ENCODE results near the gene RIPPLY2. TPM values are rescaled to one million over a fixed set of nuclear protein-coding genes. Genes with fewer than 3 reads are reported as not detected.

The RIPPLY2 gene
- total RNA-seq, 2 experiments from 2014 or later = not detected

DNA sequence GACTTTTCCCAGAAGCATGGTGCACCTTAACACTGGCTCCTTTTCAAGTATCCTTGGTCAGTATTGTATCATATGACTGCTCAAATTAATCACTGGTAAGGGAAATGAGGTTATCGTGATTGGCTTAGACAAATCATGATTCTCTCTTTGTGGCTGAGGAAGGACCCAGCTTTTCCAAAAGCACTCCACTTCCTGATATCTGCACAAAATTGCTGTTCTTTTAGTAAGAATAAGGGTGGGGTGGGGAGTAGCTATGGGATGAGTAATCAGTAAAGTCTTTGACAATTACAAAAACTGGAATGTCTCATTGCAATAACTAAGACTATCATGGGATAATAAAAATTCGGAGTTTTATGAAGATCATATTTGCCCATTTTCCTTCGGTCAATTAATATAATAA is 9.0 kb upstream of the RIPPLY2 start:
- Mint-ChIP-seq H3K27me3 (peaks cover 21% of the 10 kb centered on the region), H3K4me1 (ENCODE audit: low read depth) (no peaks in the 10 kb centered on the region), H3K27ac (no peak overlapping the region), H3K36me3 (no peaks in the 10 kb centered on the region), H3K4me3 (no peak overlapping the region), H3K9me3 (peaks cover 13% of the 10 kb centered on the region)
- POLR2A ChIA-PET = no interaction called here
- no peak for DNase-seq
- intact Hi-C loops (cut with micrococcal nuclease) = no loop called here
- CTCF ChIA-PET = interaction anchor here (1.2 to 1.3 kb wide), 2 partner anchors 15 to 40 kb away, joined by 3 read pairs; partner anchors contain the start of gene CYB5R4

DNA sequence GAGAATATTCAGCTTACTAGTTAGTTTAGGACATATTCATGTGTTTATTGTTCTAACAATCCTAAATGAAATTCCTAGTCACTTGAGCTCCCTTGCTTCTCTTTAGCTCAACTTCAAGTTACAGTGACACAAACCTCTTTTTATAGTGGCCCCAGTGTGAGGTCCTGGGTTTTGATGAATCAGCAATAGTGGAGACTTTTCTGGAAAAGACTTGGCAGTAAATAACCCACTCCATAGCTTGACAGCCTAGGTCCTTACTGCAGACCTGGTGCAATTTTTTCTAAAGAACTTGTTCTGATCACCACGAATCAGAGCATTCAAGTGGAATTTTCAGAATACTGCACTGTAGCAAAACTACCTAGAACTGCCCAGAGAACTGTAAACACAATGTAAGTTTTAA is 6.9 kb upstream of the RIPPLY2 start:
- Mint-ChIP-seq H3K4me3 (no peak overlapping the region), H3K27me3 (peaks cover 30% of the 10 kb centered on the region), H3K9me3 (peaks cover 3% of the 10 kb centered on the region), H3K36me3 (no peaks in the 10 kb centered on the region), H3K27ac (no peak overlapping the region), H3K4me1 (ENCODE audit: low read depth) (no peaks in the 10 kb centered on the region)
- ChIA-PET CTCF (no interaction called here), POLR2A (no interaction called here)
- no peak for DNase-seq
- intact Hi-C loops (cut with micrococcal nuclease) = no loop called here

DNA sequence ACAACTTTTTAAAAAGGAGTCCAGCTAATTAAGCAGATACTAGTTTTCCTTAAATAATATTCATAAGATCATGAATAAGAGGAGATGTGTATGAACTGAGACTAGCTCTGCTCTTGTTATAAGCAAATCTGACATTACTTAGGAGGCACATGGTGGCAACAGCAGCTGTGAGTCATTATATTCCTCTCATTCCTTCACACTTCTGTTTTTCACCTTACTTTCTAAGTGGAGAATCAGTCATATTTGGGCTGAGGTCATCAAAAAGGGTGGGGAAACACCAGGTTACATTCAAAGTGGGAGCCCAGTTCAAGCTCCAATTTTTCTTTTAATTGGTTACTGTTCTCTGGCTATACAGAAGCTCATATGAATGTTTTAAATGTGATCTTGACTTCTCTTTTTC is 6.0 kb upstream of the RIPPLY2 start:
- no peaks in the 10 kb centered on the region for H3K4me1 Mint-ChIP-seq (ENCODE audit: low read depth)
- H3K4me3 Mint-ChIP-seq = no peak overlapping the region
- no peak for DNase-seq
- H3K9me3 Mint-ChIP-seq = no peaks in the 10 kb centered on the region
- CTCF ChIA-PET = no interaction called here
- POLR2A ChIA-PET = interaction anchor here (0.6 kb wide), 1 partner anchor 430 kb away, joined by 4 read pairs; no protein-coding TSS in a partner anchor
- intact Hi-C loops (cut with micrococcal nuclease) = no loop called here
- no peak overlapping the region for H3K27ac Mint-ChIP-seq
- no peaks in the 10 kb centered on the region for H3K36me3 Mint-ChIP-seq
- peaks cover 35% of the 10 kb centered on the region for H3K27me3 Mint-ChIP-seq

DNA sequence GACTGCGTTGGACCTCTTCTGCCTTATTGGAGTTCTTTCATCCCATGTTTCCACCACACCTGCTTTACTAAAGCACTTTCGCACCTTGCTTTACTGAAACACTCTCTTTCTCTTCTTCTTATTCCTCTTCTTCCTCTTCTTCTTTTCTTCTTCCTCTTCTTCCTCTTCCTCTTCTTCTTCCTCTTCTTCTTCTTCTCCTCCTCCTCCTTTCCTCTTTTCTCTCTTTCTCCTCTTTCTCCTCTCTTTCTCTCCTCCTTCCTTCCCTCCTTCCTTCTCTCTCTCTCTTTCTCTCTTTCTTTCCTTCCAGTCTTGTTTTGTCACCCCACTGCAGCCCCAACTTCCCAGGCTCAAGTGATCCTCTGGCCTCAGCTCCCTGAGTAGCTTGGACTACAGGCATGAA is 4.0 kb upstream of the RIPPLY2 start:
- ChIA-PET CTCF (no interaction called here), POLR2A (no interaction called here)
- Mint-ChIP-seq H3K9me3 (no peaks in the 10 kb centered on the region), H3K4me3 (no peak overlapping the region), H3K36me3 (no peaks in the 10 kb centered on the region), H3K27me3 (peaks cover 44% of the 10 kb centered on the region), H3K27ac (no peak overlapping the region), H3K4me1 (ENCODE audit: low read depth) (peaks cover 2% of the 10 kb centered on the region)
- intact Hi-C loops (cut with micrococcal nuclease) = no loop called here
- no peak for DNase-seq

DNA sequence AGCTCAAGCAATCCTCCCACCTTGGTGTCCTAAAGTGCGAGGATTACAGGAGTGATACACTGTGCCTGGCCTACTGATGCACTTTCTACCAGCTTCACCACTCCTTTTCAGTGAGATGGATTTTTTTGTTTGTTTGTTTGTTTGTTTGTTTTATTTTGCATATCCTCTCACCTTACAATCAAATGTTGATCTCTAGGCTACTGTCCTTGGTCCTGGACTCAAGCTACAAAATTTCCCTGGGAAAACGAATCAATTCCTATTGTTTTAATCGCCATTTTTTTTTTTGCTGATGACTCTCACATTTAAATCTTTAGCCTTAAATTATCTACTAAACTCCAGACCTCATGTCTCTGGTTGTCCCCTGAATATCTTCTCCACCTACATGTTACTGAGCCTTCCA is 3.5 kb upstream of the RIPPLY2 start:
- H3K36me3 Mint-ChIP-seq = no peaks in the 10 kb centered on the region
- peaks cover 49% of the 10 kb centered on the region for H3K27me3 Mint-ChIP-seq
- no peak overlapping the region for H3K27ac Mint-ChIP-seq
- H3K4me3 Mint-ChIP-seq = no peak overlapping the region
- CTCF ChIA-PET = no interaction called here
- POLR2A ChIA-PET = interaction anchor here (1.1 kb wide), 1 partner anchor 10 kb away, joined by 3 read pairs; the partner anchor contains the start of gene CYB5R4
- no peaks in the 10 kb centered on the region for H3K9me3 Mint-ChIP-seq
- no peak for DNase-seq
- intact Hi-C loops (cut with micrococcal nuclease) = no loop called here
- H3K4me1 Mint-ChIP-seq (ENCODE audit: low read depth) = peaks cover 2% of the 10 kb centered on the region

DNA sequence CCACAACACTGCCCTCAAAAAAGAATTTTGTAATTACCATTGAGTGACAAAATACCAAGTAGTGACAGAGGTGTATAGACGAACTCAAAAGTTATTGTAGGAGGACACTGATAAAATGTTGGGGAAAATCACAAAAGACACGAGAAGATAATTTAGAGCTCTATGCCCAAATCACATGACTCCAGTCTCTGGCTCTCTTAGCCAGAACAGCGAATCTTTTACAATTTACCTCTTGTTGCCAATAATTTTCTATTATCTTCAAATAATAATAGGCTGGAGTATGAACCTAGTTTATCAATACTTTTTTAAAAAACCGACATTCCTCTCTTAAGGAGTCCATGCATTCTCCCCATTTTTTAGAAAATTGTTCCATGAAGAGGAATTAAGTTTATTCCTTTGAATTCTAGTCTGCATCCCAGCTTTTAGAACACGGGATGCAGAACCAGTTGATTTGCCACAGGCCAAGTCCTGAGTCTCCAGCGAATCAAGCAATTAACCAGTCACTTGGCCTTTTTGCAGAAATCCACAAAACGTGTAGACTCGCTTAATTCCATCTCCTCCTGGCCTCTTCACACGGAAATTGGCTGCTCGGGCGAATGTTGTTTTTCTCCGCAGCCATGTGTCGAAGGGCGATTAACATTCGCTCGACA is 507 bp upstream of the RIPPLY2 start:
- Mint-ChIP-seq H3K27me3 (peaks cover 61% of the 10 kb centered on the region), H3K4me1 (ENCODE audit: low read depth) (peaks cover 2% of the 10 kb centered on the region), H3K4me3 (peak overlapping the region; percentile 45), H3K27ac (no peak overlapping the region), H3K9me3 (no peaks in the 10 kb centered on the region), H3K36me3 (no peaks in the 10 kb centered on the region)
- DNase-seq = no peak
- POLR2A ChIA-PET = no interaction called here
- CTCF ChIA-PET = no interaction called here
- intact Hi-C loops (cut with micrococcal nuclease) = no loop called here

DNA sequence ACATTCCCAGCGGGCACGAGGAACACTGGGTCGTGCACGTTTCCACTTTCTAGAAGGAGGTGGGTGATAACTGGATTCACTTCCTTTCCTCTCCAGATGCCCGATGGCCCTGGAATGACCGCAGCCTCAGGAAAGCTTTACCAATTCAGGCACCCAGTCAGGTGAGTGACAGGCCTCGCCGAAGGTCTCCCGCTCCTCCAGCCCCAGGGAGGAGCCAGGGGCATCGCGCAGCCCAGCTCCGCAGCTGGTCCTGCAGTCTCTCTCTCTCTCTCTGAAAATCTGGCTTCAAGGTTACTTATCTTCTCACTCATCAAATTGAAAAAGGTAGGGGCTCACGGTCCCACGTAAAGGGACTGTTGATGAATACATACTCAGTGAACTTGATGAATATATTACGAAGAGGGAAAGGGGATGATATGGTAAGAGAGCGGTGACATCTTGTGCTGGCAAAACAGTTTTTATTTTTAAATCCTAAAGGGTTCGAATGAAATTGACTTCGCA is 891 bp downstream of the RIPPLY2 start:
- H3K4me3 Mint-ChIP-seq = peak overlapping the region; percentile 52
- no peaks in the 10 kb centered on the region for H3K9me3 Mint-ChIP-seq
- DNase-seq = no peak
- peaks cover 8% of the 10 kb centered on the region for H3K4me1 Mint-ChIP-seq (ENCODE audit: low read depth)
- no peaks in the 10 kb centered on the region for H3K36me3 Mint-ChIP-seq
- ChIA-PET CTCF (no interaction called here), POLR2A (no interaction called here)
- intact Hi-C loops (cut with micrococcal nuclease) = no loop called here
- H3K27me3 Mint-ChIP-seq = peaks cover 53% of the 10 kb centered on the region
- H3K27ac Mint-ChIP-seq = no peak overlapping the region

DNA sequence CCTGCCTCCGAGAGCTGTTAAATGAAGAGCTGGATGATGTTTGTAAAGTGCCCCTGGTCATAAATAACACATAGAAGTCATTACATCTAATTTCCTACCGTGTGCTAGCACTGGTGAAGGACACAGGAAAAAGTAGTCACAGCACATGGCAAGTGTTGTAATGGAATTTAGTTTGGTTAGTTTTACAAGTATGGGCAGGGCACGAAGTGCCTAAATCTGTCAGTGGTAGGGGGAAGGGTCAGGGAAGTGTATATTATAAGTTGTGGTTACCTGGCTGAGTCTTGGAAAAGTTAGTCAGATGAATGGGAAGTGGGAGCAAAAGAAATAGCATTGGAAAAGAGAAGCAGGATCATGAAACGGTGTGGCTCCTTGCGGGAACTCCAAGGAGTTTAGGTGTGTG is 1.6 kb downstream of the RIPPLY2 start:
- ChIA-PET CTCF (no interaction called here), POLR2A (no interaction called here)
- DNase-seq = no peak
- intact Hi-C loops (cut with micrococcal nuclease) = loop anchor here (5.0 kb wide), 1 partner anchor 787 kb away; the partner anchor contains the start of genes DOP1A and UBE3D
- H3K4me1 Mint-ChIP-seq (ENCODE audit: low read depth) = peaks cover 11% of the 10 kb centered on the region
- peaks cover 49% of the 10 kb centered on the region for H3K27me3 Mint-ChIP-seq
- H3K27ac Mint-ChIP-seq = no peak overlapping the region
- H3K9me3 Mint-ChIP-seq = no peaks in the 10 kb centered on the region
- no peaks in the 10 kb centered on the region for H3K36me3 Mint-ChIP-seq
- no peak overlapping the region for H3K4me3 Mint-ChIP-seq

DNA sequence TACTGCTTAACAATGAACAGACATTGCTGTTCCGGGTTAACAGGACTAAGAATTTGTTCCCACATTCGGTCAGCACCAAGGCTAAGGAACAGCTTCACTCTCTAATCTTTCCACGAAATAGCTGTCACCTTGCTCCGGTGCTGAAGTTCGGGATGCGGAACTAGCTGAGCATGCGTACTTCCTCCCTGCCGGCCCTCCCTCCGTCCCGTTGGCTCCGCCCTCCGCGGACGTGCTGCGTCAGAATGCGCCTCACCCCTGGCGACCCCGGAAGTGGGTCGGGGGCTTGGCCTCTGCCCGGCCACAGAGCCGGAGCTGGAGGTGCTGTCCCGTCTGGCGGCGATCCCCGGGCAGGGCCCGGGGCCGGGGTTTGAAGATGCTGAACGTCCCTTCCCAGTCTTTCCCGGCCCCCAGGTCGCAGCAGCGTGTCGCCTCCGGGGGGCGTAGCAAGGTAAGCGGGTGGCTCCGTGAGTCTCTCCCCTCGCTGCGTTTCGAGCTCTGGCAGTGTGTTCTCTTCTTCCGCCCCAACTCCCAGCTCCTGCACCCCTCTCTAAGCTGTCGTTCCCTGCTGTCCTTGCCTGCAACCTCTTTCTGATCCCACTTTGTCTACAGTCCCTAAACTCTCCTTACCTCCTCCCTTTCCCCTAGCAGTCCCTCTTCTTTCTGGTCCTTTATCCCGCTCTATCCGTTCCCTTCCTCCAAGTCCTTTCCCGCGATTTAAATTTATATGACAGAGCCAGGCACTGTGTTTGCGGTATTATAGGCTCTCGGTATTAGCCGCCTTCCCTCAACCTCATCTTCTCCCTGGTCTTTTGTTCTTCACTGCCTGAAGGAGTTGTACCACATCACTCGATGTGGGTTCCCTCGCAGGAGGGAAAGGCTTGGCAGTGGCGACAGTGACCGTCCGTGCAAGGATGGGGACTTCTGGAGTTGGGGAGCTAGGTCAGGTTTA is 6.5 kb downstream of the RIPPLY2 start, which contains the start of gene CYB5R4:
Gene CYB5R4, plus strand, starts transcription at position 280 of the 949 bp plus-strand sequence. Its CDS starts 94 bp downstream, at position 374.
- intact Hi-C loops (cut with micrococcal nuclease) = loop anchor here (1.0 to 5.0 kb wide), 2 partner anchors 368 to 792 kb away; partner anchors contain the start of genes CEP162, DOP1A and UBE3D
- peak; percentile 97 for DNase-seq
- Mint-ChIP-seq H3K27me3 (peaks cover 12% of the 10 kb centered on the region), H3K36me3 (peaks cover 6% of the 10 kb centered on the region), H3K27ac (peak within 1 kb of the TSS; percentile 87), H3K4me1 (ENCODE audit: low read depth) (peaks cover 30% of the 10 kb centered on the region), H3K9me3 (no peaks in the 10 kb centered on the region), H3K4me3 (peak within 1 kb of the TSS; percentile 99)
- ChIA-PET POLR2A (interaction anchor here (0.6 to 1.4 kb wide), 4 partner anchors 10 to 1733 kb away, joined by 3 to 6 read pairs (median 4); partner anchors contain the start of gene CEP162), CTCF (interaction anchor here (0.7 to 2.5 kb wide), 11 partner anchors 8 to 796 kb away, joined by 3 to 20 read pairs (median 5); partner anchors contain the start of genes CEP162, DOP1A and UBE3D)

DNA sequence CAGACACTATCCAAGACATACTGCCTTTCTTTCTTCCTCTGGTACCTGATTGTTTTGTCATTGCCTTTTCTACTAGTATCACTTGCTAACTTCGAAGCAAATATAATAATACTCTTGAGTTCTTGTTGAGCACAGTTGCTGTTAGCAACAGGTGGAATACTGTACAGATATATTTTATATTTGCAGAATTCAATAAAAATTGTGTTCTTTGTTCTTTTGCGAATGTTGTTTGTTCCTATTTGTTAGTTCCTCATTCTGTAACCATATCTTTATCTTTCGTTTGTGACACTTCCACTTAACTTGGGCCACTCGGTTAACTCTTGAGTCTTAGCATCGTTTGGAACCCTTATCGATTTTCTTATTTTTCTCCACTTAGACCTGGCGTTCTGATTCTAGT is 7.2 kb downstream of the RIPPLY2 start:
- Mint-ChIP-seq H3K27me3 (peaks cover 6% of the 10 kb centered on the region), H3K4me1 (ENCODE audit: low read depth) (peaks cover 30% of the 10 kb centered on the region)
- POLR2A ChIA-PET = interaction anchor here (0.6 to 1.4 kb wide), 3 partner anchors 301 to 1733 kb away, joined by 3 to 6 read pairs (median 5); partner anchors contain the start of gene CEP162

DNA sequence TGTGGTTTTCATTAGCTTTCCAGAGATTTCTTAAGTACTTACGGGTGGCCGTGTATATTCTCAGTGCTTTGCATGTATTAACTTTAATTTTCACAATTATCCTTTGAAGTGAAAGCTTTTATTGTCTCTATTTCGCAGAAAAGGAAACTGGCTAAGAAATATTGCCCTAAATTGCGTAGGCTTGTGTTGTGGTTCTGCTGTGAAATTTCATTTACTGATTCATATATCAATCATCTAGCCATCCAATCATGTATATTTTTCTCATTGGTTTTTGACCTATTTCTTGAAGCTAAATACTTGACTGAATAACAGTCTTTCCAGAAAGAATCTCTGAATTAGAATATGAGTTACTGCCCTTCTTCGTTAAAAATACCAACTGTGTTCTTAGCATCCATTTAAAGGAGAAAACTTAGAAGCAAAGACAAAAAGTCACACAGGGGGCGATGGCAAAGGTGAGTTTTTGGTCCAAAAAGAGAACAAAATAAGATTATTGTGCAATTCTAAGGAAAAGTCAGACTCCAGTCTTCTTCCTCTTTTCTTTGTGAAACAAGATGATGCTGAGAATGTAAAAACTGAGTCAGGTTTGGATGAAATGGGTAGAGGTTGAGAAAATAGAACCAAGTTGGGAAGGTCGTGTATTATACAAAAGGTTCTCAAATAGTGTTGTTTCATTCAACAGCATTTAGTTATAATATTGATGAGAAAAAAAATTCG is 7.8 kb downstream of the RIPPLY2 start:
- ChIA-PET POLR2A (no interaction called here), CTCF (interaction anchor here (1.0 to 2.5 kb wide), 5 partner anchors 19 to 367 kb away, joined by 3 to 20 read pairs (median 5); partner anchors contain the start of gene CEP162)
- intact Hi-C loops (cut with micrococcal nuclease) = no loop called here
- Mint-ChIP-seq H3K36me3 (peaks cover 19% of the 10 kb centered on the region), H3K4me3 (peak overlapping the region; percentile 99), H3K27me3 (peaks cover 2% of the 10 kb centered on the region), H3K9me3 (no peaks in the 10 kb centered on the region), H3K27ac (peak overlapping the region; percentile 87), H3K4me1 (ENCODE audit: low read depth) (peaks cover 30% of the 10 kb centered on the region)
- no peak for DNase-seq

More for the DNA sequence above, 7.2 kb downstream of the RIPPLY2 start:
- CTCF ChIA-PET = interaction anchor here (0.9 to 2.5 kb wide), 6 partner anchors 8 to 368 kb away, joined by 3 to 20 read pairs (median 5); partner anchors contain the start of gene CEP162
- H3K27ac Mint-ChIP-seq = peak overlapping the region; percentile 87
- DNase-seq = no peak
- H3K36me3 Mint-ChIP-seq = peaks cover 13% of the 10 kb centered on the region
- H3K9me3 Mint-ChIP-seq = no peaks in the 10 kb centered on the region
- H3K4me3 Mint-ChIP-seq = peak overlapping the region; percentile 99
- intact Hi-C loops (cut with micrococcal nuclease) = no loop called here
